HepG2 (cell line): Measurements from ENCODE around the gene TUBA4B. TPM values are rescaled to one million over a fixed set of nuclear protein-coding genes. Genes with fewer than 3 reads are reported as not detected.

ENCODE experiments used
- AGO2 ChIP-seq: fragments of 200-400 bp; formaldehyde crosslinking; optimal IDR thresholded peaks from 2 replicates; pipeline ENCODE3; 2017; ENCODE audit warnings: mild to moderate bottlenecking, low read depth, low read length, moderate library complexity
- ATRX ChIP-seq: sonication (generic); formaldehyde crosslinking; IDR thresholded peaks from 2 replicates; pipeline ENCODE4 v1.4.0; 2020; ENCODE audit warnings: missing genetic modification reagents, borderline replicate concordance
- BORCS8-MEF2B ChIP-seq: sonication (generic); formaldehyde crosslinking; IDR thresholded peaks from 2 replicates; pipeline ENCODE4 v1.8.0; 2022; ENCODE audit warnings: mild to moderate bottlenecking, missing genetic modification reagents
- ETV5 ChIP-seq: IDR thresholded peaks from 2 replicates; pipeline ENCODE4 v1.6.1; 2018; ENCODE audit warnings: missing biosample characterization, missing genetic modification reagents, inconsistent platforms, borderline replicate concordance
- FOXO1 ChIP-seq: sonication (generic); formaldehyde crosslinking; IDR thresholded peaks from 2 replicates; pipeline ENCODE4 v1.4.0; 2020; ENCODE audit warnings: missing genetic modification reagents
- HNRNPUL1 ChIP-seq: fragments of 200-400 bp; formaldehyde crosslinking; IDR thresholded peaks from 2 replicates; pipeline ENCODE4 v1.6.1; 2017; ENCODE audit warnings: low read depth, mild to moderate bottlenecking, low read length, moderate library complexity
- MAF1 ChIP-seq: sonication (generic); formaldehyde crosslinking; IDR thresholded peaks from 2 replicates; pipeline ENCODE4 v1.5.0; 2020; ENCODE audit warnings: missing genetic modification reagents, borderline replicate concordance
- NFIB ChIP-seq: sonication (generic); formaldehyde crosslinking; IDR thresholded peaks from 2 replicates; pipeline ENCODE4 v1.9.0; 2021; ENCODE audit warnings: missing genetic modification reagents, mild to moderate bottlenecking, borderline replicate concordance
- POLR2A ChIP-seq, 2 experiments: IDR thresholded peaks; 2 replicates each; pipeline ENCODE4 v1.6.1; 2011; ENCODE audit warnings: low read depth in 2 of 2, low read length in 2 of 2, mild to moderate bottlenecking in 1 of 2, moderate library complexity in 1 of 2; ENCODE audit not compliant: insufficient read depth in 1 of 2
- SP2 ChIP-seq: sonication (generic); formaldehyde crosslinking; IDR thresholded peaks from 2 replicates; pipeline ENCODE4 v1.5.1; 2020; ENCODE audit warnings: mild to moderate bottlenecking, missing genetic modification reagents
- TSC22D2 ChIP-seq: sonication (generic); formaldehyde crosslinking; IDR thresholded peaks from 2 replicates; pipeline ENCODE4 v1.5.1; 2020; ENCODE audit warnings: missing genetic modification reagents, mild to moderate bottlenecking, borderline replicate concordance
- ZFP82 ChIP-seq: sonication (generic); formaldehyde crosslinking; IDR thresholded peaks from 2 replicates; pipeline ENCODE4 v1.5.1; 2020; ENCODE audit warnings: mild to moderate bottlenecking, missing genetic modification reagents, borderline replicate concordance
- ZNF180 ChIP-seq: sonication (generic); formaldehyde crosslinking; IDR thresholded peaks from 2 replicates; pipeline ENCODE4 v1.4.0; 2020; ENCODE audit warnings: low read depth, missing genetic modification reagents, borderline replicate concordance
- ZNF572 ChIP-seq: sonication (generic); formaldehyde crosslinking; IDR thresholded peaks from 2 replicates; pipeline ENCODE4 v1.5.1; 2020; ENCODE audit warnings: mild to moderate bottlenecking, missing genetic modification reagents
- ZNF747 ChIP-seq: sonication (generic); formaldehyde crosslinking; IDR thresholded peaks from 2 replicates; pipeline ENCODE4 v1.8.1; 2023; ENCODE audit warnings: missing genetic modification reagents, mild to moderate bottlenecking, borderline replicate concordance
- ZSCAN25 ChIP-seq: sonication (generic); formaldehyde crosslinking; IDR thresholded peaks from 2 replicates; pipeline ENCODE4 v1.8.0; 2022; ENCODE audit warnings: mild to moderate bottlenecking, missing genetic modification reagents
- polyA plus RNA-seq, 8 experiments: library from polyadenylated mRNA; depleted of rRNA in 3 of 8; stranded (reverse) in 7 of 8; unstranded in 1 of 8; fragments of >200 nt; fragmentation: Illumina TruSeq in 4 of 8; extraction: Trizol in 4 of 8; gene quantifications; 2 replicates each; pipeline versions ENCODE4 v1.2.1 to v1.2.3, GENCODE V29; 2011 to 2016; ENCODE audit warnings: low read depth in 4 of 8, missing spikeins in 1 of 8, mixed read lengths in 1 of 8; ENCODE audit not compliant: insufficient read depth in 1 of 8
- total RNA-seq, 5 experiments: library from RNA; depleted of rRNA; stranded (reverse); fragments of >200 nt; fragmentation: Illumina TruSeq; extraction: Trizol; gene quantifications; 2 replicates each; pipeline ENCODE4 v1.2.3, GENCODE V29; 2016; ENCODE audit warnings: low read depth in 1 of 5
- TF ChIP-seq, protein P1 (sequence below): sonication (generic); formaldehyde crosslinking; IDR thresholded peaks from 2 replicates; pipeline ENCODE4 v1.4.0; 2020; ENCODE audit warnings: mild to moderate bottlenecking, missing genetic modification reagents, borderline replicate concordance
- TF ChIP-seq, protein P2 (sequence below): sonication (generic); formaldehyde crosslinking; IDR thresholded peaks from 2 replicates; pipeline ENCODE4 v1.4.0; 2020; ENCODE audit warnings: missing genetic modification reagents, mild to moderate bottlenecking, borderline replicate concordance
- TF ChIP-seq, protein P3 (sequence below): IDR thresholded peaks from 2 replicates; pipeline ENCODE4 v1.6.1; 2016; ENCODE audit warnings: low read depth, borderline replicate concordance
- TF ChIP-seq, protein P4 (sequence below): sonication (generic); formaldehyde crosslinking; IDR thresholded peaks from 2 replicates; pipeline ENCODE4 v1.5.0; 2020; ENCODE audit warnings: missing genetic modification reagents

TUBA4B gene
- total and polyA plus RNA-seq, 2 of the 13 experiments (the other 11 are each of a cell fraction or from before 2014, with no cell fraction given) = 0.18 to 0.22 TPM

DNA sequence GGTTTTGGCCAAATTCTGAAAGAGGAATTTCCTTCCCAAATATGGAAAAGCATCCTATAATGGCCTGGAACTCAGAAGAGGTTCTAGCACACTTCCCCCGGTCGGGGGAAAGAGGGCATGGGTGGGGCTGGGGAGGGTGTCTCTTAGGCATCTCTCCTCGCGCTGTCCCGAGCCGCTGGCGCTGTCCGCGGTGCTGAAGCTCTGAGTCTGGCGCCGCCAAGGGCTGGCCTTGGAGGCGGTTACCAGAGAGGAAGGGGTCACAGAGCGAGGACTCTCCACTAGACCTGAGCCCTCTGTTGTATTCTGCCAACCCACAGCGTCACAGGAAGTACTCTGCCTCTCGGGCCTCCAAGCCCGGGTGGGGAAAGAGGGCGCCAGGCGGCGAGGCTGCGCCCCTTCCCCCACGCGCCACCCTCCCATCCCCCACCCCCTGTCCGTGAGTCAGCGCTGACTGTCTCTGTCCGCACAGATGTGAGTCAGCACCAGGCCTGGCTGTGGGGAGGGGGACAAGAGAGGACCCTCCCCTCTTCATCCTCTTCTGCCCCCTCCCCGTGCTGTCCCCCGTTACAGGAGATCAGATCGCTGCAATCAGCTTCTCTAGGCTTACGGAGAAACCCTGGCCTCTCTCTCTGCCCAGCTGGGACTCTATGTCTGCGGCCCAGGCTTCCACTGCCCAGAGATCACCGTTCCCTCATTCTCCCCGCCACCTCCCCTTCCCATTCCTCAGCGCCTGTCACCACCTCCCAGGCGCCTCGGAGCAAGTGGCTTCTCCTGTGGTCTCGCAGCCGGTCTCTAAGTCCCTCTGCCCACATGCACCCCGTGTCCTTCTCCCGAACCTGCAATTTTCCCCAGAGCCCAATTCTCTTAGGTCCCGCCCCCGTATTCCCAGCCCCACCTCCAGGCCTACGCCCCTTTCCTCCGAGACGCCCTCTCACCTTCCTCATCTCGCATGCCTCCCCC, 55.4 kb downstream of the TUBA4B start (continued):
- TF ChIP-seq, protein P1, sequence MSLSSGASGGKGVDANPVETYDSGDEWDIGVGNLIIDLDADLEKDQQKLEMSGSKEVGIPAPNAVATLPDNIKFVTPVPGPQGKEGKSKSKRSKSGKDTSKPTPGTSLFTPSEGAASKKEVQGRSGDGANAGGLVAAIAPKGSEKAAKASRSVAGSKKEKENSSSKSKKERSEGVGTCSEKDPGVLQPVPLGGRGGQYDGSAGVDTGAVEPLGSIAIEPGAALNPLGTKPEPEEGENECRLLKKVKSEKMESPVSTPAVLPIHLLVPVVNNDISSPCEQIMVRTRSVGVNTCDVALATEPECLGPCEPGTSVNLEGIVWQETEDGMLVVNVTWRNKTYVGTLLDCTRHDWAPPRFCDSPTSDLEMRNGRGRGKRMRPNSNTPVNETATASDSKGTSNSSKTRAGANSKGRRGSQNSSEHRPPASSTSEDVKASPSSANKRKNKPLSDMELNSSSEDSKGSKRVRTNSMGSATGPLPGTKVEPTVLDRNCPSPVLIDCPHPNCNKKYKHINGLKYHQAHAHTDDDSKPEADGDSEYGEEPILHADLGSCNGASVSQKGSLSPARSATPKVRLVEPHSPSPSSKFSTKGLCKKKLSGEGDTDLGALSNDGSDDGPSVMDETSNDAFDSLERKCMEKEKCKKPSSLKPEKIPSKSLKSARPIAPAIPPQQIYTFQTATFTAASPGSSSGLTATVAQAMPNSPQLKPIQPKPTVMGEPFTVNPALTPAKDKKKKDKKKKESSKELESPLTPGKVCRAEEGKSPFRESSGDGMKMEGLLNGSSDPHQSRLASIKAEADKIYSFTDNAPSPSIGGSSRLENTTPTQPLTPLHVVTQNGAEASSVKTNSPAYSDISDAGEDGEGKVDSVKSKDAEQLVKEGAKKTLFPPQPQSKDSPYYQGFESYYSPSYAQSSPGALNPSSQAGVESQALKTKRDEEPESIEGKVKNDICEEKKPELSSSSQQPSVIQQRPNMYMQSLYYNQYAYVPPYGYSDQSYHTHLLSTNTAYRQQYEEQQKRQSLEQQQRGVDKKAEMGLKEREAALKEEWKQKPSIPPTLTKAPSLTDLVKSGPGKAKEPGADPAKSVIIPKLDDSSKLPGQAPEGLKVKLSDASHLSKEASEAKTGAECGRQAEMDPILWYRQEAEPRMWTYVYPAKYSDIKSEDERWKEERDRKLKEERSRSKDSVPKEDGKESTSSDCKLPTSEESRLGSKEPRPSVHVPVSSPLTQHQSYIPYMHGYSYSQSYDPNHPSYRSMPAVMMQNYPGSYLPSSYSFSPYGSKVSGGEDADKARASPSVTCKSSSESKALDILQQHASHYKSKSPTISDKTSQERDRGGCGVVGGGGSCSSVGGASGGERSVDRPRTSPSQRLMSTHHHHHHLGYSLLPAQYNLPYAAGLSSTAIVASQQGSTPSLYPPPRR (CRISPR knock-in tag) = peak; percentile 28; the same call in 1 of the 2 replicates
- TF ChIP-seq MAF1 (CRISPR knock-in tag) (peak; percentile 94; the same call in 1 of the 2 replicates), POLR2A (IDR thresholded peaks at IDR 0.05; ENCODE audit: insufficient read depth in 1 of 2, low read depth in 2 of 2, low read length in 2 of 2) (no peak), NFIB (CRISPR knock-in tag) (no peak), AGO2 (no peak), ZNF572 (CRISPR knock-in tag) (no peak), TSC22D2 (CRISPR knock-in tag) (peak; percentile 99), ATRX (no peak), HNRNPUL1 (no peak), SP2 (CRISPR knock-in tag) (peak; percentile 55), FOXO1 (CRISPR knock-in tag) (peak; percentile 83), ZFP82 (CRISPR knock-in tag) (no peak), ZSCAN25 (CRISPR knock-in tag) (peak; percentile 25; the same call in 1 of the 2 replicates), ETV5 (CRISPR knock-in tag) (peak; percentile 64), ZNF747 (peak; percentile 79; the same call in 1 of the 2 replicates), BORCS8-MEF2B (CRISPR knock-in tag) (peak; percentile 99), ZNF180 (CRISPR knock-in tag) (no peak; the same call in 1 of the 2 replicates)
- TF ChIP-seq, protein P2, sequence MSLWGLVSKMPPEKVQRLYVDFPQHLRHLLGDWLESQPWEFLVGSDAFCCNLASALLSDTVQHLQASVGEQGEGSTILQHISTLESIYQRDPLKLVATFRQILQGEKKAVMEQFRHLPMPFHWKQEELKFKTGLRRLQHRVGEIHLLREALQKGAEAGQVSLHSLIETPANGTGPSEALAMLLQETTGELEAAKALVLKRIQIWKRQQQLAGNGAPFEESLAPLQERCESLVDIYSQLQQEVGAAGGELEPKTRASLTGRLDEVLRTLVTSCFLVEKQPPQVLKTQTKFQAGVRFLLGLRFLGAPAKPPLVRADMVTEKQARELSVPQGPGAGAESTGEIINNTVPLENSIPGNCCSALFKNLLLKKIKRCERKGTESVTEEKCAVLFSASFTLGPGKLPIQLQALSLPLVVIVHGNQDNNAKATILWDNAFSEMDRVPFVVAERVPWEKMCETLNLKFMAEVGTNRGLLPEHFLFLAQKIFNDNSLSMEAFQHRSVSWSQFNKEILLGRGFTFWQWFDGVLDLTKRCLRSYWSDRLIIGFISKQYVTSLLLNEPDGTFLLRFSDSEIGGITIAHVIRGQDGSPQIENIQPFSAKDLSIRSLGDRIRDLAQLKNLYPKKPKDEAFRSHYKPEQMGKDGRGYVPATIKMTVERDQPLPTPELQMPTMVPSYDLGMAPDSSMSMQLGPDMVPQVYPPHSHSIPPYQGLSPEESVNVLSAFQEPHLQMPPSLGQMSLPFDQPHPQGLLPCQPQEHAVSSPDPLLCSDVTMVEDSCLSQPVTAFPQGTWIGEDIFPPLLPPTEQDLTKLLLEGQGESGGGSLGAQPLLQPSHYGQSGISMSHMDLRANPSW = no peak
- TF ChIP-seq, protein P3, sequence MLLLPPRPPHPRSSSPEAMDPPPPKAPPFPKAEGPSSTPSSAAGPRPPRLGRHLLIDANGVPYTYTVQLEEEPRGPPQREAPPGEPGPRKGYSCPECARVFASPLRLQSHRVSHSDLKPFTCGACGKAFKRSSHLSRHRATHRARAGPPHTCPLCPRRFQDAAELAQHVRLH (CRISPR knock-in tag) = peak; percentile 99
- TF ChIP-seq, protein P4, sequence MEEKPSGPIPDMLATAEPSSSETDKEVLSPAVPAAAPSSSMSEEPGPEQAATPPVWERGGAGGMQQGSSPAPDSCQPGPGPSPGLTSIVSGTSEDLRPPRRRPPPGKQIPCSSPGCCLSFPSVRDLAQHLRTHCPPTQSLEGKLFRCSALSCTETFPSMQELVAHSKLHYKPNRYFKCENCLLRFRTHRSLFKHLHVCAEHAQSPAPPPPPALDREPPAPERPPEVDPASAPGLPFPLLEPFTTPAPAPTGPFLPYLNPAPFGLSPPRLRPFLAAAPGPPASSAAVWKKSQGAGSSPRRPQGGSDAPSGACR = peak; percentile 70; the same call in 1 of the 2 replicates
